HCT116 (cell line): ENCODE results near the gene CACNA1E. TPM values are rescaled to one million over a fixed set of nuclear protein-coding genes. Genes with fewer than 3 reads are reported as not detected.

Source experiments
- ATAC-seq: fragments of 200-7000 bp; cut with Tn5 transposase; 2 replicates; pipeline ENCODE4 v1.9.1; 2020; ENCODE audit warnings: mild to moderate bottlenecking, moderate library complexity
- BruUV-seq: library from RNA; stranded (reverse); fragments of 400-500 nt; replicated peaks from 2 replicates; lab custom pipeline; 2021; lab: Mats Ljungman, UMichigan
- CTCF ChIA-PET: fragments of 300-600 bp; sonication (Branson Sonifier 250); formaldehyde crosslinking; loops from one replicate; lab custom pipeline; 2021; ENCODE audit warnings: antibody characterized with exemption; lab: Charles Lee
- POLR2A ChIA-PET: fragments of 300-600, 350-600 bp; sonication (Branson Sonifier 250); formaldehyde crosslinking; loops from one replicate; lab custom pipeline; 2021; ENCODE audit warnings: antibody characterized with exemption; lab: Charles Lee
- RAD21 ChIA-PET, 2 experiments: fragments of 300-600 bp; sonication (Branson Sonifier 250); formaldehyde crosslinking; loops; one replicate each; lab custom pipeline; 2023; ENCODE audit warnings: low total read pairs in 2 of 2; ENCODE audit not compliant: uncharacterized antibody in 2 of 2, unreplicated experiment in 2 of 2, low non-redundant PET in 1 of 2; lab: Charles Lee
- DNase-seq: peaks from one replicate; pipeline ENCODE4 v3.0.0-alpha.2; 2010; ENCODE audit warnings: low read depth, low spot score
- H2AFZ ChIP-seq: fragments of 200-600 bp; shearing (Covaris generic), sonication (generic); 2 replicates; pipeline ENCODE4 v1.6.1; 2017; ENCODE audit warnings: low read depth, mixed run types, mixed read lengths, antibody characterized with exemption, low read length; ENCODE audit not compliant: poor library complexity, severe bottlenecking
- H3K27ac ChIP-seq: 2 replicates; pipeline ENCODE4 v1.5.1; 2012; ENCODE audit warnings: low read depth, low read length
- H3K27me3 ChIP-seq: fragments of 200-600 bp; sonication (generic); 2 replicates; pipeline ENCODE4 v1.6.1; 2016; ENCODE audit warnings: mixed run types, low read length, mixed read lengths; ENCODE audit not compliant: insufficient read depth
- H3K36me3 ChIP-seq, 2 experiments: fragments of 200-500 bp in 1 of 2; fragments of 200-600 bp in 1 of 2; sonication (Bioruptor generic) in 1 of 2; sonication (generic) in 1 of 2; 2 replicates each; pipeline versions ENCODE4 v1.5.1 to v1.6.1; 2014 to 2016; ENCODE audit warnings: low read length in 2 of 2, inconsistent platforms in 1 of 2, mixed read lengths in 1 of 2, mixed run types in 1 of 2; ENCODE audit not compliant: insufficient read depth in 2 of 2, control insufficient read depth in 1 of 2
- H3K4me1 ChIP-seq, 2 experiments: fragments of 200-600 bp in 1 of 2; sonication (generic) in 1 of 2; 2 replicates each; pipeline versions ENCODE4 v1.5.1 to v1.6.1; 2012 to 2017; ENCODE audit warnings: low read length in 2 of 2, inconsistent platforms in 1 of 2, mild to moderate bottlenecking in 1 of 2, mixed read lengths in 1 of 2, mixed run types in 1 of 2, moderate library complexity in 1 of 2; ENCODE audit not compliant: insufficient read depth in 2 of 2, control insufficient read depth in 1 of 2
- H3K4me2 ChIP-seq: fragments of 200-600 bp; sonication (generic); 2 replicates; pipeline ENCODE4 v1.6.1; 2017; ENCODE audit warnings: mixed run types, low read length, mixed read lengths
- H3K4me3 ChIP-seq, 2 experiments: fragments of 200-600 bp in 1 of 2; sonication (generic) in 1 of 2; replicated peaks in 1 of 2; 2 replicates each; pipeline ENCODE4 v1.5.1; 2011 to 2016; ENCODE audit warnings: low read length in 2 of 2, control low read depth in 1 of 2, low read depth in 1 of 2, mild to moderate bottlenecking in 1 of 2, mixed read lengths in 1 of 2, mixed run types in 1 of 2
- H3K79me2 ChIP-seq: fragments of 200-600 bp; sonication (generic); 2 replicates; pipeline ENCODE4 v1.6.1; 2017; ENCODE audit warnings: mild to moderate bottlenecking, mixed run types, low read length, moderate library complexity, mixed read lengths; ENCODE audit not compliant: insufficient read depth
- H3K9ac ChIP-seq: fragments of 200-600 bp; sonication (generic); 2 replicates; pipeline ENCODE4 v1.6.1; 2016; ENCODE audit warnings: low read length, mixed read lengths
- H3K9me2 ChIP-seq: fragments of 200-600 bp; sonication (generic), shearing (Covaris generic); 2 replicates; pipeline ENCODE4 v1.6.1; 2017; ENCODE audit warnings: mixed run types, mild to moderate bottlenecking, moderate library complexity; ENCODE audit not compliant: insufficient read depth
- H3K9me3 ChIP-seq, 2 experiments: fragments of 200-500 bp in 1 of 2; fragments of 200-600 bp in 1 of 2; sonication (Bioruptor generic) in 1 of 2; sonication (generic) in 1 of 2; 2 replicates each; pipeline ENCODE4 v1.6.1; 2014 to 2017; ENCODE audit warnings: low read length in 2 of 2, mixed read lengths in 2 of 2, inconsistent platforms in 1 of 2, low read depth in 1 of 2, mild to moderate bottlenecking in 1 of 2, mixed run types in 1 of 2, moderate library complexity in 1 of 2; ENCODE audit not compliant: control insufficient read depth in 1 of 2, insufficient read depth in 1 of 2
- H4K20me1 ChIP-seq: fragments of 200-600 bp; sonication (generic), shearing (Covaris generic); 2 replicates; pipeline ENCODE4 v1.6.1; 2017; ENCODE audit warnings: mixed run types, mild to moderate bottlenecking, moderate library complexity; ENCODE audit not compliant: insufficient read depth
- ATF3 ChIP-seq: IDR thresholded peaks from 2 replicates; pipeline ENCODE4 v1.6.1; 2012
- CBX3 ChIP-seq: IDR thresholded peaks from 2 replicates; pipeline ENCODE4 v1.6.1; 2012; ENCODE audit warnings: low read depth
- CEBPB ChIP-seq: IDR thresholded peaks from 2 replicates; pipeline ENCODE4 v1.6.1; 2012; ENCODE audit warnings: low read depth
- CTCF ChIP-seq, 3 experiments: fragments of 200-600 bp in 1 of 3; sonication (generic) in 1 of 3; IDR thresholded peaks in 2 of 3; conservative IDR thresholded peaks in 1 of 3; 2 replicates each; pipeline ENCODE4 v1.5.1; 2012 to 2017; ENCODE audit warnings: low read depth in 2 of 3, low read length in 2 of 3, antibody characterized with exemption in 1 of 3, borderline replicate concordance in 1 of 3, control low read depth in 1 of 3, mild to moderate bottlenecking in 1 of 3, mixed read lengths in 1 of 3, mixed run types in 1 of 3, moderate library complexity in 1 of 3; ENCODE audit not compliant: insufficient read depth in 1 of 3
- EGR1 ChIP-seq: IDR thresholded peaks from 2 replicates; pipeline ENCODE4 v1.6.1; 2012; ENCODE audit warnings: low read depth
- EZH2phosphoT487 ChIP-seq: fragments of 200-600 bp; IDR thresholded peaks from 2 replicates; pipeline ENCODE4 v1.6.1; 2018; ENCODE audit warnings: antibody characterized with exemption, borderline replicate concordance
- MAX ChIP-seq: IDR thresholded peaks from 2 replicates; pipeline ENCODE4 v1.6.1; 2012
- RAD21 ChIP-seq: IDR thresholded peaks from 2 replicates; pipeline ENCODE4 v1.6.1; 2012; ENCODE audit warnings: low read depth, mild to moderate bottlenecking
- TCF7L2 ChIP-seq: IDR thresholded peaks from 2 replicates; pipeline ENCODE4 v1.7.0; 2011; ENCODE audit warnings: borderline replicate concordance, inconsistent platforms; ENCODE audit not compliant: insufficient read depth, insufficient read length; ENCODE audit errors: extremely low read depth
- ZBTB33 ChIP-seq: IDR thresholded peaks from 2 replicates; pipeline ENCODE4 v1.6.1; 2011; ENCODE audit warnings: mild to moderate bottlenecking, low read length, moderate library complexity; ENCODE audit not compliant: insufficient replicate concordance; ENCODE audit errors: extremely low read depth
- ZNF274 ChIP-seq: fragments of 200-500 bp; sonication (Bioruptor generic); IDR thresholded peaks from 2 replicates; pipeline ENCODE4 v1.6.1; 2014; ENCODE audit warnings: mild to moderate bottlenecking, low read depth, low read length, inconsistent platforms
- intact Hi-C: fragments of 100-400 bp; cut with micrococcal nuclease; formaldehyde crosslinking; loops from 2 replicates; pipeline ENCODE4 v1.10.0; 2022
- total RNA-seq: library from RNA; stranded (reverse); gene quantifications from one replicate; pipeline ENCODE4 v1.2.1, GENCODE V29; 2021; ENCODE audit not compliant: unreplicated experiment

The CACNA1E gene
- total RNA-seq, 1 experiment from 2014 or later = 0.02 TPM

- TF ChIP-seq CTCF (IDR thresholded peaks at IDR 0.05 in 2 of 3, conservative IDR thresholded peaks at IDR 0.05 in 1 of 3; ENCODE audit: borderline replicate concordance in 1 of 3, insufficient read depth in 1 of 3, low read depth in 2 of 3, low read length in 2 of 3) (no peak), MAX (no peak), EGR1 (no peak)
Observed at GRCh38 chr1:181818459-181818858, 335.1 kb downstream of the CACNA1E start (continued).

- Histone ChIP-seq H3K36me3 (no peaks in the 10 kb centered on the region), H3K27me3 (peaks cover 11% of the 10 kb centered on the region; the same call in 1 of the 2 replicates), H3K4me3 (no peak overlapping the region), H4K20me1 (no peaks in the 10 kb centered on the region), H3K9me3 (no peaks in the 10 kb centered on the region), H3K79me2 (no peaks in the 10 kb centered on the region), H3K4me1 (no peaks in the 10 kb centered on the region), H3K9ac (no peak overlapping the region), H3K9me2 (no peaks in the 10 kb centered on the region), H3K27ac (no peak overlapping the region)
- no TSS peak for BruUV-seq
- DNase-seq (no peak), ATAC-seq (peak; percentile 44; the same call in 1 of the 2 replicates)
- RAD21 ChIA-PET = no interaction called here
- POLR2A ChIA-PET = no interaction called here
- TF ChIP-seq ZNF274 = no peak
- no peak for TF ChIP-seq CBX3
- no peak for TF ChIP-seq CEBPB
- no peak for TF ChIP-seq EZH2phosphoT487
- TF ChIP-seq ZBTB33 = no peak
- TF ChIP-seq TCF7L2 = no peak
- TF ChIP-seq RAD21 = no peak
- TF ChIP-seq ATF3 = no peak
- TF ChIP-seq CTCF (IDR thresholded peaks at IDR 0.05 in 2 of 3, conservative IDR thresholded peaks at IDR 0.05 in 1 of 3; ENCODE audit: borderline replicate concordance in 1 of 3, insufficient read depth in 1 of 3, low read depth in 2 of 3, low read length in 2 of 3) = 0 out of 6 replicates have a peak, but pooled peaks of 1 of the 3 experiments have one; percentile 6
- TF ChIP-seq, all 23 proteins: peak for 1
- Histone ChIP-seq H2AFZ (no peak overlapping the region), H3K4me2 (no peak overlapping the region)
- intact Hi-C loops = no loop called here
- CTCF ChIA-PET = no interaction called here
Observed at GRCh38 chr1:181818943-181819342, 335.6 kb downstream of the CACNA1E start.
